GM18502 (cell line): ENCODE results near the gene PRDM5.

Source experiments
- ATAC-seq: cut with Tn5 transposase; IDR thresholded peaks from one replicate; pipeline ENCODE4 v1.9.1; 2021; ENCODE audit warnings: mild to moderate bottlenecking; ENCODE audit not compliant: unreplicated experiment, poor library complexity

The PRDM5 gene

GRCh38 chr4:120723105-120723504 lies 199.4 kb downstream of the PRDM5 start:
- no peak for ATAC-seq

DNA sequence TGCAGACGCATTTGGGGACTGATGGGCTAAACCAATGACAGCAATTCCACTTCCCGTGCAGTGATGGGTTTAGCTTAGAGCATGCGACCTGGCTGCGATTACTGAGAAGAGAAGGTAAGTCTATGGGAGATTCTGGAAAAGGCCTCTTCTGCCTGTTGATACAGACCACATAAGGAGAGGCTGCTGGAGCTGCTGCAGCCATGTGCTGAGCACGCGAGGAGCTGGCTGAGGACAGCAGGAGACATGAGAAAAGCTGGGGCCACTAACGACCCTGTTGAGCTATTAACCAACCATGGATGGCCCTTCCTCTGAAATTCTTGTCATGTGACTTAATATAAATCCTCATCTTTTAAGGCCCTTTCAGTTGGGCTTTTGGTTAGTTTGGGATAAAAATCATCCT lies 199.9 kb downstream of the PRDM5 start:
- no peak for ATAC-seq

DNA sequence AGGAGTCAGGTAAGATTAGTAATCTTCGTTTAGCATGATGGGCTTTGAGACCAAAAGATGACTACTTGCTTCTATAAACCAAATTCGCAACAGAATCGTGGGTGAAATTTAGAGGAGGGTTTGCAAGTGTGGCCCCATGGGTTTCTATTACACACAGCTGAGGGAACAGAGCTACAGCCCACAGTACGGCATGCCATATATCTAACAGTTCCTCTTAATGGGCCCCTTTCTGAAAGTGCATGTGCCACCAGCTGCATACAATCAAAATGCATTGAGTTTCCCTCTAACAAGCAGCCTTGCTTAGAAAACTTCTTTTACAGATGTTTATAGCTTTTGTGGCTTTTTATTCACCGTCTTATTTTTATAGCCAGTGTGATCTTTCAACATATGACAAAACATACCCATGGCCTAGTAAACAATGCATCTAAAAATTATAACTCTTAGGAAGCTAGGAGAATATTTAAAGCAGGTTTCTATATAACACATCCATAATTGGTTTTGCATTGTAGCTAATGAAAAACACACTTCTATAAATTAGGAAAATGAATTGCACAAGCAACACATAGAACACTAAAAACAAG lies 202.1 kb downstream of the PRDM5 start:
- ATAC-seq, result peak; percentile 52

DNA sequence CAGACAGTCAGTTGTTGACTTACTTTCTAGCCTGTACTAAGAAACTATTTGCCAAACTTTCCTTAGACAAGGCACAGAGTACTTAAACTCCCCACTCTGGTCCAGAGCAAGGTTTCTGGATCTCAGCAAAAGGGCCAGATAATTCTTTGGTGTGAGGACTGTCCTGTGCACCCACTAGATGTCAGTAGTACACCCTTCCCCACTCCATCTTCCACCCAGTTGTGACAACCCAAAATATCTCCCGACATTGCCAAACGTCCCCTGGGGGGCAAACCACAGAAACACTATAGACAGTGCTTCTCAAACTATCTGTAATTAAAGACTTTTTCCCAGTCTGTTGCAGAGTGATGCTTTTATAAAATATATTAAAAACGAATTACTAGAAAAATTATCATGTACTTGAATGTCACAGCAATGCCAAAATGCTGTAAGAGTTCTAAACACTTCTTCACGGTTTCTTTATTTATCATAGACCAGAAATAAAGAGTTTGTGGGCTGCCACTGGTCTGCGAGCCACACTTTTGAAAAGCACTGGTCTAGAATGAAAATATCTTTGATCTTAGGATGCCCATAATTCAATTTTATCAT lies 203.5 kb downstream of the PRDM5 start:
- peak; percentile 90 for ATAC-seq

DNA sequence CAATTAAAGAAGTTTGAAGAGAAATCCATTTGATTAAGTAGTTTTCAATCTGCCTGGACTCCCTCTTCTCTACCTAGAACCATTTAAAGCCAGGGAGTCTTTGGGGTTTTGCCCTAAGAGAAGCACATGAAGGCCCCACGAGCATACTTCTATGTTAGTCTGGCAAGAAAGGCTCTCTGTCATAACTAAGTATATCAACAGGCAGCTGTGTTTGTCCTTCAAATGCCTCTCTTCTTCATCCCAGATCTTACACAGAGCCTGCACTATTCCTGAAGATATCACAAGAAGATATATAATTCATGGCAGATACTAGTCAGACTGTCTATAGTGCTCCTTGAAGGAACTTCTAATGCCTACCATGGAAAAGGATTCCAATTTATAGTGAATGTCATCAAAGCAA lies 206.2 kb downstream of the PRDM5 start:
- ATAC-seq, result no peak

GRCh38 chr4:120714417-120715010 lies 208.0 kb downstream of the PRDM5 start:
- no peak for ATAC-seq

DNA sequence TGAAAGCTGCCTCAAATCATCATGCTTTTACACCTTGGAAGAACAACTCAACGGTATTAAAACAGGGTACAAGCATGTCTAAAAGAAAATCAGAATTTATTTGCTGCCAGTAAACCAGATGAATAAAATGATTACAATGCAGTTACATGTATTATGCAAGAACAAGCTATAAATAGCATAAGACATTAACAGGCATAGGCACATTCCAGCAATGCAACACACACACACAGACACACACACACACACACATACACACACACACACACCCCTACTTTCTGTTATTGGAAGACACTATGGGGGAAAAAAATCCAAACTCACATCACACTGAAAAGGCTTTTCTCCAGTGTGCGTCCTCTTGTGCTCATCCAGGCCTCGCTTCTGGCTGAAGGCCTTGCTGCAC lies 212.5 kb downstream of the PRDM5 start:
- no peak for ATAC-seq

DNA sequence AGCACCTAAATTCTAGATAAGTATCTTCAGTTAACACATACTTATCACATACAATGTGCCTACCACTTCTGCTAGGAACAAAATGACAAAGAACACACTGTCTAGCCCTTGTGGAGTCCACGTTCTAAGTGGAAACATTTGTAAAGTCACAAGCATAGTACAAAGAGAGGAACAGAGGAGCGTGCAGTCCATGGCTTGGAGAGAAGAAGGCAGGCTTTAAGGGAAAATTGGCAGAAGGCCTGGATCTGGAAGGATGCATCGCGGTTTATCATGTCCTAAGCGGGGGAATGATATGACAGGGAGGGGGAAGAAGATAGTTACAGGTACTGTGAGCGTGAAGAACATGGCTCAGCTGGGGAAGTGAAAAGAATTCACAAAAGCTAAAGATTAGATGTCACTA lies 218.0 kb downstream of the PRDM5 start:
- no peak for ATAC-seq

DNA sequence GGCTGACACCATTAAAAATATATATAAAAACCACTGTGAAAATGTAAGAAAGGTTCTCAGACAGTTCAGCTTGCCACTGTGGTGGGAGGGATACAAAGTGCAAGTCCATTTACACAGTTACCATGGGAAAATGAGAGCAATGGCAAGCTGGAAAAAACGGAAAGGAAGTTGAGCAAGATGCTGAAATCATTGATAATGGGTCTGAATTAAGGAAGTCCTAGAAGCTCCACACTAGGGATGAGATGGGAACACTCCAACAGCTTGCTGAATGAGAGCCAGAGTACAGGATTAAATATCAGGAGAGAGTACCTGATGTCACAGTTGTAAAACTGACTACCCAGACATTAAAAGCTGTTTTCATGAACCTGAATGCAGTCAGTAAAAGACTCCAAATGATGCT lies 218.6 kb downstream of the PRDM5 start:
- no peak for ATAC-seq

DNA sequence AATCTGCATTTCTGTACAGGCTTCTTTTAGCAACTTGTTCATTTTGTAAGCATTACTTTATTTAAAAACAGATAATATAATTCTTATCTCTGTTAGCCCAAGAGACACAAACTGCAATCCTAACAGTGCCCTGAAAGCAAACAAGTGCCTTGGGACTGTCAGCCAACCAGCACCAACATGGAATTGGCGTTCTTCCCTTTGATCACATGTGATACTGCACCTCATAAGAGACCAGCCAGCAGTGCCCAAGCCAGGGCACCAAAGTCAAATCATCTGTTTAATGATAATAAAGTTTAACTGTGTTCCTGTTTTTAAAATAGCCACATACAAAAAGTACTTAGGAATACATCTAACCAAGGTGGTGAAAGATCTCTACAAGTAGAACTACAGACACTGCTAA lies 223.2 kb downstream of the PRDM5 start:
- ATAC-seq, result no peak

DNA sequence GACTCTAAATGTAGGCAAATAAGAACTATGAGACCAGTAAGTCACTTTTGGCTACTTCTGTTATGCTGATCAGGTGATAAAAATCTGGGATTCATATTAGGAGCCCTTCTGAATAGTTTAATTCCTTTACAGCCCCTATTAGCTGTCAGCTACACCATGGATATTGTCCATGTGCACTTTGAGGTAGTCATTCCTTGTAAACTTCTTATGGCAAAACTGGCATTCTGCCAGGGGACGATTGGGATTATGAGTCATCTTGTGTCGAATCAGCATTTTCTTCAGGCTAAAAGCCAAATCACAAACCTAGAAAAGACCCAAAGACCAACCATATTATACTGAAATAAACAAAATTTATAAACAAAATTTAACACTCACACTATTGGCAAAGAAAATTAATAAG lies 227.6 kb downstream of the PRDM5 start:
- ATAC-seq, result no peak

- ATAC-seq, result no peak
These were observed 228.7 kb downstream of the PRDM5 start for GRCh38 chr4:120693816-120694215.

DNA sequence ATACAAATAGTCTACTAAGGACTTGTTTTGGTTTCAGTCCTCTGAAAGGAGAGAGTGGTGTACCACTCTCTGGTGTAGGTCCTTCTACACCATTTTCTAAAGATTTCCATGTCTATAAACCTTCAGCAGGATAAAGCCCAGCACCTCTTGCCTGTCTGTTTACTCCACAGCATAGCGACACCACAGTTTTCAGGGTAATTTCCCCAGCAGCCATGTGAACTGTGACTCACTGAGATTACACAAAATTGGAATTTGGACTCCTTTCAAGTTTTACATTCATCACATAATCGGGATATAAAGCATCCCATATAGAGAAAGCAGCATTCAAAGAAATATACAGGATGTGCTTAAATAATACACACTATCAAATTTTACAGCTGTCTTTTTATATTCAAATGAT lies 229.6 kb downstream of the PRDM5 start:
- no peak for ATAC-seq

GRCh38 chr4:120691536-120691935 lies 231.0 kb downstream of the PRDM5 start:
- ATAC-seq, result no peak

DNA sequence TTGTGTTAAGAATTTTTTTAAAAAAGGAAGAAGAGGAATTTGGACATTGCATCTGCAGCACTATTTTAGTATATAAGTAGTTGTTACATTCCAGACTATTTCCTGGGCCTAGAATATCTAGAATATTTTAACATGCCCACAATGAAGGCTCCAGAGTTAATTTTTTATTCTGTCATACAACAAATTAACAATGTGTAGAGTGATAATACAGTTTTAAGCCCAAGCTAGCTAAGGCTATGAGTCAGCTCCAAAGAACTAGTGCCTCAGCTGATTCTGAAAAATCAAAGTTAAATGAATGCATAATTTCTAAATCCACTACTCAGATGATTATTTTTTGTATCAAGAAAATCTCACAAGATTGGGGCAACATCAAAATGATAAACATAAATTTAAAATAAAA lies 231.4 kb downstream of the PRDM5 start:
- no peak for ATAC-seq

DNA sequence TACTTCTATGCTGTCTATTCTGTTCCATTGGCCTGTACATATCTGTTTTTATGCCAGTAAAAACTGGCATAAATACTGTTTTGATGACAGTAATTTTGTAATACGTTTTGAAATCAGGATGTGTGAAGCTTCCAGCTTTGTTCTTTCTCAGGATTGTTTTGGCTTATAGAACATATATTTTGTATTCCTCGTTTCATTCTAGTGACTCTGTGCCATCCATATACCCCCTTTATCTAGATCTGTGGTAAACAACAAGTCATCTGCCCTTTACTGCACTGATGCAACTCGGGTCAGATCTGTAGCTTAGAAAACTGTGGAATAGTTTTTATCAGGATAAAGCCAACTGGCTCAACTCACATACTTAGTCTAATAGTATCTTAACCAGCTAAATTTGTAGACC lies 233.7 kb downstream of the PRDM5 start:
- ATAC-seq, result no peak

DNA sequence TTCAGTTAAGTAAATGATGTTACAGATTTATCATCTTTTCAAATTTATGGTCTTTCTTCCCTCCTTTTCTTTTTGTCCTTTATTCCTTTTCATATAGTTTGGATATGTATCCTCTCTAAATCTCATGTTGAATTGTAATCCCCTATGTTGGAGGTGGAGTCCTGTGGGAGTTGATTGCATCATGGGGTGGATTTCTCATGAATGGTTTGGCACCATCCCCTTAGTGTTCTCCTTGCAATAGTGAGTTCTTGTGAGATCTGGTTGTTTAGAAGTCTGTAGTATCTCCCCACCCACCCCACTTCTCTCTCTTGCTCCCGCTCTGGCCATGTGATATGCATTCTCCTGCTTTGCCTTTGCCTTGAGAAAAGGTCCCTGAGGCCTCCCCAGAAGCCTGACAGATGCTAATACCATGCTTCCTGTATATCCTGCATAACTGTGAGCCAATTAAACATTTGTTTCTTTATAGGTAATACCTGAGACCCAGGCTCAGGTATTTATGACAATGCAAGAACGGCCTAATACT lies 236.7 kb downstream of the PRDM5 start:
- ATAC-seq, result no peak

DNA sequence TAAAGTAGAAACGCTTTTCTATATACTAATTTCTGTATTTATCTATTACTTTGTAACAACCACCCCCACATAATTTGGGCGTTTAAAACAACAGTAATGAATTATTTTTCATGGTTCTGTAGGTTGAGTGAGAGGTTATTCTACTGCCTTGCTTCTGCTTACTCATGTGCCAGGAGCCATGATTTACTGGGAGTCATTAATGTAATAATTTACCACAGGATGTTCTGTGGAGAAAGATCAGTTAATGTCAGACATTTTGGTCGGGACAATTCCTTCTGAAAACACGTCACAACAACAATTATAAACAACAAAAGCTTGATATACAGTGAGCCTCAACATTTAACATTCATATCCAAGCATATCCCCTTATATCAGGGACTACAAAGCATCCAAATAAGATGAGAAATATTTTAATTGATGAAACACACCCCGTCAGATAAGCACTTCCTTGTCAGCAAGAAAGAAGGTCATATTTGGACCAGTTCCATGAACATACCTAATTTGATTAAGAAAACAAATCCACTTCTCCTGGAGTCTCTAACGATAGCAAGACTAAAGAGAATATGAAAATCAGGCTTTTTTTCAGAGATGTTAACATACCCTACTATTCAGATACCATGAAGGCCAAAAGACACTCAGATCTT lies 238.5 kb downstream of the PRDM5 start:
- no peak for ATAC-seq

DNA sequence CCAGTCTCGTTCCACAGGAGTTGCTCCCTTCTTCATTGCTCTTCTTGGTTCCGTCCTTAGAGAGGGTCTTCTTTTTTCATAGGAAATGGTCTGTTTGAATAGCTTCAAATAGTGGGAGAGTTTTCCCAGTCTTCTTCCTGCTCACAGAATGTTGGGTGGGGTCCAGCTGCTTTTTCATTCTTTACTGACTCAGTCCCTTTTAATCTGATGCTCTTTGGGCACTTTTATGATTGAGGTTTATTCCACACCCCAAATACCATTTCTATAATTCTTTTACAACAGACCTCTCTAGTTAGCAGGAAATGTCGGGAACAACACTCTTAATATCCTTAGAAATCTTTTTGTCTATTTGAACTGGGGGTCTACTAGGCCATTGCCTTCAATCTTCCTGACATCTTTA lies 239.5 kb downstream of the PRDM5 start:
- no peak for ATAC-seq

GRCh38 chr4:120680647-120681228 lies 241.8 kb downstream of the PRDM5 start:
- no peak for ATAC-seq

- ATAC-seq, result no peak
These were observed 248.8 kb downstream of the PRDM5 start for GRCh38 chr4:120673696-120674095.
